Measurements from ENCODE around the gene CSMD2. TPM values are rescaled to one million over a fixed set of nuclear protein-coding genes. Genes with fewer than 3 reads are reported as not detected.

Gene CSMD2
- total and polyA plus RNA-seq, 8 donors = 0.20 to 0.81 (median 0.47) TPM

GRCh38 chr1:33758698-33759097 lies 406.3 kb downstream of the CSMD2 start:
- peak; percentile 38 for ATAC-seq

GRCh38 chr1:33753087-33753856 lies 411.8 kb downstream of the CSMD2 start:
- Histone ChIP-seq H3K27me3 (no peaks in the 10 kb centered on the region), H3K4me3 (no peak overlapping the region), H3K36me3 (no peaks in the 10 kb centered on the region), H3K9me3 (peaks cover 0 to 13% of the 10 kb centered on the region in 2 donors), H3K27ac (no peak overlapping the region), H3K4me1 (no peaks in the 10 kb centered on the region)
- no peak for TF ChIP-seq CTCF (IDR thresholded peaks at IDR 0.05)
- no peak for DNase-seq
- intact Hi-C loops (cut with DNase I) = no loop called here
- ATAC-seq = no peak

More at GRCh38 chr1:33758698-33759097, 406.3 kb downstream of the CSMD2 start:
- Histone ChIP-seq H3K4me3 (no peak overlapping the region), H3K9me3 (peaks cover 0 to under 1% of the 10 kb centered on the region in 2 donors), H3K36me3 (no peaks in the 10 kb centered on the region), H3K27me3 (no peaks in the 10 kb centered on the region), H3K27ac (no peak overlapping the region), H3K4me1 (no peaks in the 10 kb centered on the region)
- no peak for DNase-seq
- intact Hi-C loops (cut with DNase I) = no loop called here
- no peak for TF ChIP-seq CTCF (IDR thresholded peaks at IDR 0.05)

GRCh38 chr1:33745942-33746341 lies 419.1 kb downstream of the CSMD2 start:
- Histone ChIP-seq H3K9me3 (no peaks in the 10 kb centered on the region), H3K36me3 (no peaks in the 10 kb centered on the region), H3K4me1 (no peaks in the 10 kb centered on the region), H3K4me3 (no peak overlapping the region), H3K27ac (no peak overlapping the region), H3K27me3 (no peaks in the 10 kb centered on the region)
- no peak for TF ChIP-seq CTCF (IDR thresholded peaks at IDR 0.05)
- ATAC-seq = no peak
- intact Hi-C loops (cut with DNase I) = no loop called here
- DNase-seq = no peak

GRCh38 chr1:33743221-33743998 lies 421.6 kb downstream of the CSMD2 start:
- ATAC-seq = no peak
- DNase-seq = no peak
- no peak for TF ChIP-seq CTCF (IDR thresholded peaks at IDR 0.05)

GRCh38 chr1:33742663-33743062 lies 422.4 kb downstream of the CSMD2 start:
- intact Hi-C loops (cut with DNase I) = no loop called here
- ATAC-seq (no peak), DNase-seq (no peak)
- Histone ChIP-seq H3K4me1 (no peaks in the 10 kb centered on the region), H3K9me3 (no peaks in the 10 kb centered on the region), H3K36me3 (no peaks in the 10 kb centered on the region), H3K27ac (no peak overlapping the region), H3K4me3 (no peak overlapping the region), H3K27me3 (peaks cover 0 to 13% of the 10 kb centered on the region in 2 donors)
- TF ChIP-seq CTCF (IDR thresholded peaks at IDR 0.05) = no peak

More at GRCh38 chr1:33743221-33743998, 421.6 kb downstream of the CSMD2 start:
- peaks cover 0 to 10% of the 10 kb centered on the region in 2 donors for H3K27me3 ChIP-seq
- H3K27ac ChIP-seq = no peak overlapping the region
- H3K36me3 ChIP-seq = no peaks in the 10 kb centered on the region
- no peak overlapping the region for H3K4me3 ChIP-seq
- H3K9me3 ChIP-seq = no peaks in the 10 kb centered on the region
- intact Hi-C loops (cut with DNase I) = no loop called here
- no peaks in the 10 kb centered on the region for H3K4me1 ChIP-seq
